K562 (cell line): ENCODE results near the gene EYA2. TPM values are rescaled to one million over a fixed set of nuclear protein-coding genes. Genes with fewer than 3 reads are reported as not detected.

Source experiments
- ATAC-seq: fragments of 200-7000 bp; cut with Tn5 transposase; 3 replicates; pipeline ENCODE4 v1.9.1; 2020; ENCODE audit warnings: moderate library complexity
- BruUV-seq: library from RNA; stranded (reverse); fragments of 400-500 nt; replicated peaks from 2 replicates; lab custom pipeline; 2021; lab: Mats Ljungman, UMichigan
- CTCF ChIA-PET: fragments of 300-600 bp; formaldehyde crosslinking; extraction: SDS; loops from one replicate; lab custom pipeline; 2021; ENCODE audit warnings: low intra/inter-chr PET ratio; lab: Yijun Ruan, JAX
- POLR2A ChIA-PET: fragments of 300-600, 350-650 bp; sonication (Branson Sonifier 250); formaldehyde crosslinking; extraction: SDS; loops from one replicate; lab custom pipeline; 2021; ENCODE audit warnings: antibody characterized with exemption, inconsistent platforms; lab: Yijun Ruan, JAX
- DNase-seq, 4 experiments: peaks; one replicate each; pipeline versions ENCODE4 v3.0.0 to v3.0.0-alpha.2; 2011 to 2018; ENCODE audit warnings: low spot score in 3 of 4, mixed read lengths in 3 of 4; ENCODE audit errors: extremely low read depth in 1 of 4
- FAIRE-seq: peaks from 2 replicates; lab custom pipeline; 2011; peaks lifted over from hg19 to GRCh38; lab: Jason Lieb, UNC
- H2AFZ ChIP-seq: 2 replicates; pipeline ENCODE4 v1.6.0; 2011; ENCODE audit warnings: low read depth, low read length, control low read depth, inconsistent platforms
- H3K27ac ChIP-seq: fragments of 200-600 bp; 3 replicates; pipeline ENCODE4 v1.8.0; 2011; ENCODE audit warnings: low read depth, mild to moderate bottlenecking, control low read depth, inconsistent platforms, low read length, moderate library complexity, mixed read lengths; ENCODE audit errors: extremely low read depth
- H3K27me3 ChIP-seq, 2 experiments: fragments of 300-600 bp in 1 of 2; 2 replicates in 1 of 2; 3 replicates in 1 of 2; pipeline versions ENCODE4 v1.6.0 to v1.8.0; 2011; ENCODE audit warnings: inconsistent platforms in 2 of 2, low read length in 2 of 2, mild to moderate bottlenecking in 1 of 2, mixed read lengths in 1 of 2, moderate library complexity in 1 of 2; ENCODE audit not compliant: control insufficient read depth in 2 of 2, insufficient read depth in 2 of 2
- H3K36me3 ChIP-seq: fragments of 300-600 bp; 3 replicates; pipeline ENCODE4 v1.8.0; 2011; ENCODE audit warnings: mild to moderate bottlenecking, low read length, inconsistent platforms; ENCODE audit not compliant: control insufficient read depth, insufficient read depth
- H3K4me1 ChIP-seq, 2 experiments: fragments of 200-600 bp in 1 of 2; replicated peaks in 1 of 2; 2 replicates in 1 of 2; 3 replicates in 1 of 2; pipeline versions ENCODE4 v1.5.1 to v1.8.0; 2011; ENCODE audit warnings: inconsistent platforms in 2 of 2, low read length in 2 of 2, mild to moderate bottlenecking in 1 of 2, mixed read lengths in 1 of 2, moderate library complexity in 1 of 2; ENCODE audit not compliant: control insufficient read depth in 2 of 2, insufficient read depth in 2 of 2
- H3K4me2 ChIP-seq: 2 replicates; pipeline ENCODE4 v1.6.1; 2011; ENCODE audit warnings: low read length, control low read depth, inconsistent platforms, mixed read lengths; ENCODE audit not compliant: insufficient read depth
- H3K4me3 ChIP-seq: fragments of 200-600 bp; sonication (generic), shearing (Covaris generic); 2 replicates; pipeline ENCODE4 v1.5.1; 2016; ENCODE audit warnings: control low read depth, inconsistent platforms
- H3K79me2 ChIP-seq: fragments of 200-600 bp; 3 replicates; pipeline ENCODE4 v1.8.0; 2011; ENCODE audit warnings: low read length, inconsistent platforms; ENCODE audit not compliant: control insufficient read depth, insufficient read depth
- H3K9ac ChIP-seq, 2 experiments: 2 replicates each; pipeline versions ENCODE4 v1.6.0 to v1.6.1; 2011; ENCODE audit warnings: low read depth in 2 of 2, low read length in 2 of 2, control low read depth in 1 of 2, inconsistent platforms in 1 of 2, mild to moderate bottlenecking in 1 of 2, mixed read lengths in 1 of 2; ENCODE audit not compliant: insufficient read depth in 1 of 2
- H3K9me1 ChIP-seq: one replicate; pipeline ENCODE4 v1.6.0; 2011; ENCODE audit warnings: inconsistent platforms, mild to moderate bottlenecking, low read length, moderate library complexity; ENCODE audit not compliant: control insufficient read depth, insufficient read depth
- H3K9me3 ChIP-seq: replicated peaks from 2 replicates; pipeline ENCODE4 v1.5.1; 2011; ENCODE audit warnings: low read depth, low read length, inconsistent platforms; ENCODE audit not compliant: control insufficient read depth, insufficient read depth
- H4K20me1 ChIP-seq: replicated peaks from 2 replicates; pipeline ENCODE4 v1.6.1; 2011; ENCODE audit warnings: low read length, inconsistent platforms, mixed read lengths; ENCODE audit not compliant: control insufficient read depth, insufficient read depth
- KLF6 ChIP-seq: fragments of 250-450 bp; sonication (Bioruptor Pico); IDR thresholded peaks from 2 replicates; pipeline ENCODE4 v1.4.0; 2020; ENCODE audit warnings: mild to moderate bottlenecking, moderate library complexity, borderline replicate concordance
- PRMT5 ChIP-seq: sonication (generic); formaldehyde crosslinking; IDR thresholded peaks from 2 replicates; pipeline ENCODE4 v1.5.0; 2020; ENCODE audit warnings: missing genetic modification reagents
- ZNF347 ChIP-seq: fragments of 450-650 bp; formaldehyde crosslinking; IDR thresholded peaks from 2 replicates; pipeline ENCODE4 v1.4.0; 2020; ENCODE audit warnings: low read depth, mild to moderate bottlenecking, moderate library complexity
- WGBS: fragments of 100-300 bp; shearing (Covaris generic); methylation state at CpG from one replicate; pipeline ENCODE4 v1.1.6; 2016; ENCODE audit warnings: low coverage, mixed read lengths; ENCODE audit not compliant: insufficient coverage; ENCODE audit errors: missing lambda C conversion rate; 5-methylcytosine and 5-hydroxymethylcytosine counted together
- in situ Hi-C: fragments of 300-500 bp; cut with MboI; formaldehyde crosslinking; loops from 4 replicates; pipeline ENCODE4 v1.15.0; 2018; ENCODE audit warnings: inconsistent platforms, mixed read lengths
- intact Hi-C: fragments of 100-400 bp; cut with micrococcal nuclease; formaldehyde crosslinking; loops from 2 replicates; pipeline ENCODE4 v1.14.2; 2022
- polyA plus RNA-seq, 8 experiments: library from polyadenylated mRNA; depleted of rRNA in 4 of 8; stranded (reverse) in 5 of 8; unstranded in 3 of 8; fragments of >200 nt; fragmentation: Nextera tagmentation in 2 of 8; fragmentation: Illumina TruSeq in 1 of 8; extraction: Ambion mirVana in 2 of 8; extraction: Trizol in 1 of 8; gene quantifications; 2 replicates each; pipeline versions ENCODE4 v1.2.1 to v1.2.3, GENCODE V29; 2011 to 2014; ENCODE audit warnings: inconsistent platforms in 1 of 8, missing spikeins in 1 of 8
- total RNA-seq, 7 experiments: library from RNA; depleted of rRNA in 6 of 7; stranded (reverse); fragments of >200 nt in 6 of 7; fragmentation: Illumina TruSeq in 2 of 7; extraction: Trizol in 2 of 7; gene quantifications; 2 replicates each; pipeline versions ENCODE4 v1.2.1 to v1.2.3, GENCODE V29; 2011 to 2021; ENCODE audit warnings: low replicate concordance in 1 of 7
- TF ChIP-seq, protein P1 (sequence below), 3 experiments: fragments of 200-800 bp in 1 of 3; fragments of 250-450 bp in 1 of 3; fragments of 450-650 bp in 1 of 3; sonication (Bioruptor Pico) in 1 of 3; sonication (Bioruptor generic) in 1 of 3; formaldehyde crosslinking in 1 of 3; IDR thresholded peaks; 2 replicates each; pipeline versions ENCODE4 v1.6.1 to v1.8.0; 2016 to 2022; ENCODE audit warnings: mild to moderate bottlenecking in 2 of 3, missing genetic modification characterization in 2 of 3, missing compliant biosample characterization in 1 of 3, moderate library complexity in 1 of 3
- TF ChIP-seq, protein P2 (sequence below): fragments of 250-450 bp; sonication (Bioruptor Pico); IDR thresholded peaks from 2 replicates; pipeline ENCODE4 v1.5.0; 2021; ENCODE audit warnings: mild to moderate bottlenecking, borderline replicate concordance

Gene EYA2
- total and polyA plus RNA-seq, 9 of the 15 experiments (the other 6 are each of a cell fraction or from before 2014, with no cell fraction given), result 0.03 TPM; not detected in 8

DNA sequence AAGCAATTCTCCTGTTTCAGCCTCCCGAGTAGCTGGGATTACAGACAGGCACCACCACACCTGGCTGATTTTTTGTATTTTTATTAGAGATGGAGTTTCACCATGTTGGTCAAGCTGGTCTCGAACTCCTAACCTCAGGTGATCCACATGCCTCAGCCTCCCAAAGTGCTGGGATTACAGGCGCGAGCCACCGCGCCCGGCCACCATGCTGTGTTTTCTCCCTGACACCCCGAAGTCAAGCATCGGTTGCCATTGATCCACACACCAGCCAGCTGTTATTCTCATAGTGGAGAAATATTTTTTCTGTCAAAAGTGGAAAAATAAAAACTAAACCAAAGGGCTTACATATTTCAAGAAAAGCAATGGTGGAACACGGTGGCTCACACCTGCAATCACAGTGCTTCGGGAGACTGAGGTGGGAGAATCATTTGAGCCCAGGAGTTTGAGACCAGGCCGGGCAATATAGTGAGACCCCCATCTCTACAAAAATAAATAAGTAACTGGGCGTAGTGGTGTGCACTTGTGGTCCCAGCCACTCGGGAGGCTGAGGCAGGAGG, 304.4 kb downstream of the EYA2 start:
- TF ChIP-seq, protein P1, sequence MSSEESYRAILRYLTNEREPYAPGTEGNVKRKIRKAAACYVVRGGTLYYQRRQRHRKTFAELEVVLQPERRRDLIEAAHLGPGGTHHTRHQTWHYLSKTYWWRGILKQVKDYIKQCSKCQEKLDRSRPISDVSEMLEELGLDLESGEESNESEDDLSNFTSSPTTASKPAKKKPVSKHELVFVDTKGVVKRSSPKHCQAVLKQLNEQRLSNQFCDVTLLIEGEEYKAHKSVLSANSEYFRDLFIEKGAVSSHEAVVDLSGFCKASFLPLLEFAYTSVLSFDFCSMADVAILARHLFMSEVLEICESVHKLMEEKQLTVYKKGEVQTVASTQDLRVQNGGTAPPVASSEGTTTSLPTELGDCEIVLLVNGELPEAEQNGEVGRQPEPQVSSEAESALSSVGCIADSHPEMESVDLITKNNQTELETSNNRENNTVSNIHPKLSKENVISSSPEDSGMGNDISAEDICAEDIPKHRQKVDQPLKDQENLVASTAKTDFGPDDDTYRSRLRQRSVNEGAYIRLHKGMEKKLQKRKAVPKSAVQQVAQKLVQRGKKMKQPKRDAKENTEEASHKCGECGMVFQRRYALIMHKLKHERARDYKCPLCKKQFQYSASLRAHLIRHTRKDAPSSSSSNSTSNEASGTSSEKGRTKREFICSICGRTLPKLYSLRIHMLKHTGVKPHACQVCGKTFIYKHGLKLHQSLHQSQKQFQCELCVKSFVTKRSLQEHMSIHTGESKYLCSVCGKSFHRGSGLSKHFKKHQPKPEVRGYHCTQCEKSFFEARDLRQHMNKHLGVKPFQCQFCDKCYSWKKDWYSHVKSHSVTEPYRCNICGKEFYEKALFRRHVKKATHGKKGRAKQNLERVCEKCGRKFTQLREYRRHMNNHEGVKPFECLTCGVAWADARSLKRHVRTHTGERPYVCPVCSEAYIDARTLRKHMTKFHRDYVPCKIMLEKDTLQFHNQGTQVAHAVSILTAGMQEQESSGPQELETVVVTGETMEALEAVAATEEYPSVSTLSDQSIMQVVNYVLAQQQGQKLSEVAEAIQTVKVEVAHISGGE (CRISPR knock-in tag; IDR thresholded peaks at IDR 0.05), result peak in 1 of 3 experiments; percentile 74; a peak in 2 of 6 replicates
- no peak for TF ChIP-seq ZNF347 (CRISPR knock-in tag)
- TF ChIP-seq PRMT5 (CRISPR knock-in tag), result no peak
- no peak for TF ChIP-seq KLF6 (CRISPR knock-in tag)
- TF ChIP-seq, protein P2, sequence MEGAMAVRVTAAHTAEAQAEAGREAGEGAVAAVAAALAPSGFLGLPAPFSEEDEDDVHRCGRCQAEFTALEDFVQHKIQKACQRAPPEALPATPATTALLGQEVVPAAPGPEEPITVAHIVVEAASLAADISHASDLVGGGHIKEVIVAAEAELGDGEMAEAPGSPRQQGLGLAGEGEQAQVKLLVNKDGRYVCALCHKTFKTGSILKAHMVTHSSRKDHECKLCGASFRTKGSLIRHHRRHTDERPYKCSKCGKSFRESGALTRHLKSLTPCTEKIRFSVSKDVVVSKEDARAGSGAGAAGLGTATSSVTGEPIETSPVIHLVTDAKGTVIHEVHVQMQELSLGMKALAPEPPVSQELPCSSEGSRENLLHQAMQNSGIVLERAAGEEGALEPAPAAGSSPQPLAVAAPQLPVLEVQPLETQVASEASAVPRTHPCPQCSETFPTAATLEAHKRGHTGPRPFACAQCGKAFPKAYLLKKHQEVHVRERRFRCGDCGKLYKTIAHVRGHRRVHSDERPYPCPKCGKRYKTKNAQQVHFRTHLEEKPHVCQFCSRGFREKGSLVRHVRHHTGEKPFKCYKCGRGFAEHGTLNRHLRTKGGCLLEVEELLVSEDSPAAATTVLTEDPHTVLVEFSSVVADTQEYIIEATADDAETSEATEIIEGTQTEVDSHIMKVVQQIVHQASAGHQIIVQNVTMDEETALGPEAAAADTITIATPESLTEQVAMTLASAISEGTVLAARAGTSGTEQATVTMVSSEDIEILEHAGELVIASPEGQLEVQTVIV (CRISPR knock-in tag), result no peak
- DNase-seq (no peak), FAIRE-seq (no peak), ATAC-seq (no peak)
- H3K27me3 ChIP-seq, result no peaks in the 10 kb centered on the region
- no peaks in the 10 kb centered on the region for H3K79me2 ChIP-seq
- no peak overlapping the region for H3K4me3 ChIP-seq
- WGBS, result 91% methylated on average over 13 of the region's 14 CpGs
- H4K20me1 ChIP-seq, result no peaks in the 10 kb centered on the region
- no peaks in the 10 kb centered on the region for H3K9me3 ChIP-seq
- no TSS peak for BruUV-seq
- intact Hi-C loops (loop anchor here (5.0 kb wide), 1 partner anchor 73 kb away; no protein-coding TSS in a partner anchor), in situ Hi-C loops (loop anchor here (5.0 kb wide), 1 partner anchor 193 kb away; no protein-coding TSS in a partner anchor)
- CTCF ChIA-PET, result no interaction called here
- POLR2A ChIA-PET, result interaction anchor here (0.9 kb wide), 1 partner anchor 185 kb away, joined by 4 read pairs; no protein-coding TSS in a partner anchor
- no peaks in the 10 kb centered on the region for H3K9me1 ChIP-seq
- no peak overlapping the region for H3K4me2 ChIP-seq
- no peak overlapping the region for H3K27ac ChIP-seq
- no peak overlapping the region for H3K9ac ChIP-seq
- H3K36me3 ChIP-seq, result no peaks in the 10 kb centered on the region
- no peak overlapping the region for H2AFZ ChIP-seq
- peaks cover 14 to 26% of the 10 kb centered on the region in 2 experiments for H3K4me1 ChIP-seq
